OCI-LY1 (cell line): ENCODE results near the gene KRTAP12-2.

Experiments
- H2AFZ ChIP-seq: fragments of 200-600 bp; sonication (generic), shearing (Covaris generic); 2 replicates; pipeline ENCODE4 v1.6.0; 2014; ENCODE audit warnings: antibody characterized with exemption, mild to moderate bottlenecking, low read length
- H3F3A ChIP-seq: fragments of 200-600 bp; sonication (generic), shearing (Covaris generic); 2 replicates; pipeline ENCODE4 v1.6.0; 2014; ENCODE audit warnings: mild to moderate bottlenecking, antibody characterized with exemption, low read length, moderate library complexity; ENCODE audit not compliant: insufficient read depth
- H3K27ac ChIP-seq: fragments of 200-600 bp; sonication (generic); 2 replicates; pipeline ENCODE4 v1.5.1; 2014; ENCODE audit warnings: low read length, mixed run types, mild to moderate bottlenecking, low read depth; ENCODE audit not compliant: poor library complexity, severe bottlenecking
- H3K27me3 ChIP-seq: fragments of 200-600 bp; sonication (generic); 2 replicates; pipeline ENCODE4 v1.6.0; 2014; ENCODE audit warnings: antibody characterized with exemption, mild to moderate bottlenecking, low read length, moderate library complexity; ENCODE audit not compliant: insufficient read depth
- H3K36me3 ChIP-seq: fragments of 200-600 bp; sonication (generic); 2 replicates; pipeline ENCODE4 v1.6.1; 2014; ENCODE audit warnings: mild to moderate bottlenecking, antibody characterized with exemption, low read length, moderate library complexity, mixed read lengths; ENCODE audit not compliant: insufficient read depth
- H3K4me1 ChIP-seq: fragments of 200-600 bp; sonication (generic); 2 replicates; pipeline ENCODE4 v1.5.1; 2014; ENCODE audit warnings: mild to moderate bottlenecking, low read length, moderate library complexity; ENCODE audit not compliant: insufficient read depth, severe bottlenecking
- H3K4me2 ChIP-seq: fragments of 200-600 bp; sonication (generic), shearing (Covaris generic); 2 replicates; pipeline ENCODE4 v1.6.1; 2014; ENCODE audit warnings: low read length
- H3K4me3 ChIP-seq: fragments of 200-600 bp; sonication (generic); 2 replicates; pipeline ENCODE4 v1.5.1; 2014; ENCODE audit warnings: low read length, low read depth, mild to moderate bottlenecking, mixed read lengths; ENCODE audit not compliant: poor library complexity, severe bottlenecking
- H3K79me2 ChIP-seq: fragments of 200-600 bp; shearing (Covaris generic); 2 replicates; pipeline ENCODE4 v1.6.1; 2016; ENCODE audit warnings: mixed run types, low read length, mixed read lengths; ENCODE audit not compliant: insufficient read depth
- H3K9ac ChIP-seq: fragments of 200-600 bp; sonication (generic), shearing (Covaris generic); 2 replicates; pipeline ENCODE4 v1.6.1; 2014; ENCODE audit warnings: mild to moderate bottlenecking, low read length, mixed read lengths
- H3K9me2 ChIP-seq: fragments of 200-600 bp; sonication (generic), shearing (Covaris generic); 2 replicates; pipeline ENCODE4 v1.6.1; 2014; ENCODE audit warnings: low read depth, mild to moderate bottlenecking, low read length, mixed read lengths
- H3K9me3 ChIP-seq: fragments of 200-600 bp; shearing (Covaris generic); 2 replicates; pipeline ENCODE4 v1.6.1; 2014; ENCODE audit warnings: low read length, mixed read lengths
- H4K20me1 ChIP-seq: fragments of 200-600 bp; sonication (generic), shearing (Covaris generic); 2 replicates; pipeline ENCODE4 v1.6.0; 2016; ENCODE audit warnings: mild to moderate bottlenecking, low read length; ENCODE audit not compliant: insufficient read depth
- CTCF ChIP-seq: fragments of 200-600 bp; sonication (generic), shearing (Covaris generic); IDR thresholded peaks from 2 replicates; pipeline ENCODE4 v1.5.1; 2017; ENCODE audit warnings: mild to moderate bottlenecking, antibody characterized with exemption, low read length, moderate library complexity, mixed read lengths
- EZH2 ChIP-seq: fragments of 200-600 bp; sonication (generic), shearing (Covaris generic); IDR thresholded peaks from 2 replicates; pipeline ENCODE4 v1.8.0; 2017; ENCODE audit warnings: borderline replicate concordance, mixed run types, mild to moderate bottlenecking, antibody characterized with exemption, low read length, moderate library complexity, mixed read lengths

Gene KRTAP12-2

GRCh38 chr21:44701023-44701400 is 34.3 kb upstream of the KRTAP12-2 start:
- H3K9me3 ChIP-seq = no peaks in the 10 kb centered on the region
- no peak overlapping the region for H2AFZ ChIP-seq
- H3K9me2 ChIP-seq = no peaks in the 10 kb centered on the region
- H3K4me1 ChIP-seq = no peaks in the 10 kb centered on the region
- H3F3A ChIP-seq = no peaks in the 10 kb centered on the region
- no peaks in the 10 kb centered on the region for H4K20me1 ChIP-seq
- H3K9ac ChIP-seq = no peak overlapping the region
- H3K4me3 ChIP-seq = no peak overlapping the region
- H3K79me2 ChIP-seq = no peaks in the 10 kb centered on the region
- H3K27ac ChIP-seq = no peak overlapping the region
- H3K27me3 ChIP-seq = no peaks in the 10 kb centered on the region
- H3K36me3 ChIP-seq = no peaks in the 10 kb centered on the region
- TF ChIP-seq EZH2 = no peak
- TF ChIP-seq CTCF = no peak
- no peak overlapping the region for H3K4me2 ChIP-seq

- H3K9me3 ChIP-seq = no peaks in the 10 kb centered on the region
- H3K9me2 ChIP-seq = no peaks in the 10 kb centered on the region
These were observed 33.6 kb upstream of the KRTAP12-2 start for GRCh38 chr21:44700101-44701022.

GRCh38 chr21:44699502-44700001 is 32.8 kb upstream of the KRTAP12-2 start:
- Histone ChIP-seq H3K9ac (no peak overlapping the region), H3K36me3 (no peaks in the 10 kb centered on the region), H3K27me3 (no peaks in the 10 kb centered on the region), H3K4me1 (no peaks in the 10 kb centered on the region), H3F3A (no peaks in the 10 kb centered on the region), H4K20me1 (no peaks in the 10 kb centered on the region), H3K4me3 (no peak overlapping the region), H3K27ac (no peak overlapping the region), H3K9me2 (no peaks in the 10 kb centered on the region), H3K79me2 (no peaks in the 10 kb centered on the region), H3K9me3 (no peaks in the 10 kb centered on the region), H3K4me2 (no peak overlapping the region), H2AFZ (no peak overlapping the region)
- no peak for TF ChIP-seq CTCF

More at GRCh38 chr21:44700101-44701022, 33.6 kb upstream of the KRTAP12-2 start:
- no peak overlapping the region for H3K9ac ChIP-seq
- no peak overlapping the region for H3K4me2 ChIP-seq
- no peaks in the 10 kb centered on the region for H3K36me3 ChIP-seq
- no peak for TF ChIP-seq EZH2
- no peak for TF ChIP-seq CTCF
- H3K4me1 ChIP-seq = no peaks in the 10 kb centered on the region
- H4K20me1 ChIP-seq = no peaks in the 10 kb centered on the region
- no peak overlapping the region for H3K27ac ChIP-seq
- H3K4me3 ChIP-seq = no peak overlapping the region
- H3K27me3 ChIP-seq = no peaks in the 10 kb centered on the region
- no peak overlapping the region for H2AFZ ChIP-seq
- H3F3A ChIP-seq = no peaks in the 10 kb centered on the region
- no peaks in the 10 kb centered on the region for H3K79me2 ChIP-seq
